Peyer's patch (tissue), 4 donors: Measurements from ENCODE around the gene STAT5B. TPM values are rescaled to one million over a fixed set of nuclear protein-coding genes. Genes with fewer than 3 reads are reported as not detected.
"Not testable (repeated sequence)": the region's sequence is repeated elsewhere in the genome, so short reads cannot be mapped to it uniquely, and the experiment has no call there.

Source experiments
- DNase-seq, 3 donors: peaks; one replicate each; pipeline ENCODE4 v3.0.0-alpha.2; 2017 to 2019
- H3K27ac ChIP-seq, 4 donors: fragments of 200-600 bp; sonication (generic); one replicate each; pipeline ENCODE4 v1.5.1; 2016 to 2019
- H3K27me3 ChIP-seq, 2 donors: fragments of 200-600 bp; sonication (generic); one replicate each; pipeline ENCODE4 v1.5.1; 2019
- H3K36me3 ChIP-seq, 3 donors: fragments of 200-600 bp; sonication (generic); one replicate each; pipeline ENCODE4 v1.5.1; 2016 to 2019
- H3K4me1 ChIP-seq, 4 donors: fragments of 200-600 bp; sonication (generic); one replicate each; pipeline ENCODE4 v1.5.1; 2016 to 2019
- H3K4me3 ChIP-seq, 4 donors: fragments of 200-600 bp; sonication (generic); 1 replicate in 3 of 4; 2 replicates in 1 of 4; pipeline ENCODE4 v1.5.1; 2016 to 2019; ENCODE audit warnings: mild to moderate bottlenecking in 1 of 4
- H3K9me3 ChIP-seq, 4 donors: fragments of 200-600 bp; sonication (generic); one replicate each; pipeline ENCODE4 v1.5.1; 2016 to 2019; ENCODE audit warnings: mild to moderate bottlenecking in 1 of 4
- CTCF ChIP-seq, 6 experiments: fragments of 450-650 bp in 4 of 6; fragments of 200-600 bp in 2 of 6; sonication (generic) in 1 of 6; IDR thresholded peaks; one replicate each; pipeline ENCODE4 v1.5.1; 2017 to 2019; ENCODE audit warnings: antibody characterized with exemption in 6 of 6, mild to moderate bottlenecking in 3 of 6, moderate library complexity in 1 of 6
- POLR2A ChIP-seq, 2 donors: fragments of 450-650 bp; IDR thresholded peaks; one replicate each; pipeline ENCODE4 v1.5.1; 2017; ENCODE audit warnings: antibody characterized with exemption in 2 of 2, mild to moderate bottlenecking in 2 of 2, moderate library complexity in 2 of 2
- total RNA-seq, 4 donors: library from RNA; depleted of rRNA; stranded (reverse); fragments of >200 nt; gene quantifications; one replicate each; pipeline ENCODE4 v1.1.0, GENCODE V29; 2016

STAT5B gene
- total RNA-seq, 4 donors from 2014 or later: 36.3 to 128 (median 68.1) TPM

- H3K27me3 ChIP-seq: no peaks in the 10 kb centered on the region
- H3K9me3 ChIP-seq: no peaks in the 10 kb centered on the region
- TF ChIP-seq CTCF (IDR thresholded peaks at IDR 0.05): peak in 5 of 6 experiments; percentile 35 to 57 (median 52)
- no peak for TF ChIP-seq POLR2A (IDR thresholded peaks at IDR 0.05)
- peak in 2 of 3 donors; percentile 30 to 69 for DNase-seq
- no peak overlapping the region for H3K4me3 ChIP-seq
- H3K27ac ChIP-seq: no peak overlapping the region
- H3K4me1 ChIP-seq: no peaks in the 10 kb centered on the region
- peaks cover 0 to 47% (median 0%) of the 10 kb centered on the region in 3 donors for H3K36me3 ChIP-seq
Measured at GRCh38 chr17:42221886-42222745, 54.1 kb downstream of the STAT5B start.

- H3K9me3 ChIP-seq, DNase-seq, H3K27me3 ChIP-seq, H3K4me3 ChIP-seq, H3K4me1 ChIP-seq, H3K27ac ChIP-seq: not testable (repeated sequence)
- H3K36me3 ChIP-seq: peaks cover 0 to 69% (median 0%) of the 10 kb centered on the region in 3 donors
Measured at GRCh38 chr17:42219280-42219679, 56.9 kb downstream of the STAT5B start.

GRCh38 chr17:42214156-42214555, 62.0 kb downstream of the STAT5B start:
- no peak for TF ChIP-seq POLR2A (IDR thresholded peaks at IDR 0.05)
- TF ChIP-seq CTCF (IDR thresholded peaks at IDR 0.05): no peak
- no peaks in the 10 kb centered on the region for H3K27me3 ChIP-seq
- peaks cover 0 to 83% (median 0%) of the 10 kb centered on the region in 3 donors for H3K36me3 ChIP-seq
- H3K4me3 ChIP-seq: no peak overlapping the region
- no peaks in the 10 kb centered on the region for H3K9me3 ChIP-seq
- no peaks in the 10 kb centered on the region for H3K4me1 ChIP-seq
- no peak overlapping the region for H3K27ac ChIP-seq
- DNase-seq: no peak

GRCh38 chr17:42212382-42212781, 63.8 kb downstream of the STAT5B start:
- H3K36me3 ChIP-seq: peaks cover 0 to 88% (median 0%) of the 10 kb centered on the region in 3 donors
- H3K27me3 ChIP-seq: no peaks in the 10 kb centered on the region
- H3K4me1 ChIP-seq: no peaks in the 10 kb centered on the region
- peak overlapping the region in 2 of 4 donors; percentile 7 to 47 for H3K27ac ChIP-seq
- no peaks in the 10 kb centered on the region for H3K9me3 ChIP-seq
- no peak overlapping the region for H3K4me3 ChIP-seq
- no peak for TF ChIP-seq CTCF (IDR thresholded peaks at IDR 0.05)
- no peak for DNase-seq

- H3K4me1 ChIP-seq: not testable (repeated sequence)
Measured at GRCh38 chr17:42211921-42212341, 64.3 kb downstream of the STAT5B start.

GRCh38 chr17:42210046-42210445, 66.1 kb downstream of the STAT5B start:
- Histone ChIP-seq H3K27ac (no peak overlapping the region), H3K36me3 (peaks cover 0 to 86% (median 0%) of the 10 kb centered on the region in 3 donors), H3K27me3 (no peaks in the 10 kb centered on the region), H3K4me1 (no peaks in the 10 kb centered on the region), H3K4me3 (no peak overlapping the region), H3K9me3 (no peaks in the 10 kb centered on the region)
- DNase-seq: no peak
- no peak for TF ChIP-seq POLR2A (IDR thresholded peaks at IDR 0.05)

More at GRCh38 chr17:42211921-42212341, 64.3 kb downstream of the STAT5B start:
- H3K9me3 ChIP-seq, H3K4me3 ChIP-seq, H3K27me3 ChIP-seq: not testable (repeated sequence)
- H3K27ac ChIP-seq: peak overlapping the region in 2 of 4 donors; percentile 23 to 47
- DNase-seq: peak in 2 of 3 donors; percentile 49 to 57
- H3K36me3 ChIP-seq: peaks cover 0 to 88% (median 0%) of the 10 kb centered on the region in 3 donors

GRCh38 chr17:42206153-42206612, 70.0 kb downstream of the STAT5B start:
- not testable (repeated sequence) for DNase-seq, H3K27me3 ChIP-seq, H3K4me1 ChIP-seq, H3K4me3 ChIP-seq, H3K9me3 ChIP-seq, H3K27ac ChIP-seq
- peaks cover 0 to 83% (median 0%) of the 10 kb centered on the region in 3 donors for H3K36me3 ChIP-seq
